NCI-H82 treated with DMSO at 0.1 percent for 48 hours (cell line): Measurements from ENCODE around the gene CENPW.

Source experiments
- DNase-seq: peaks from one replicate; lab custom pipeline; 2025; ENCODE audit not compliant: unreplicated experiment; lab: John Stamatoyannopoulos, UW

CENPW gene

DNA sequence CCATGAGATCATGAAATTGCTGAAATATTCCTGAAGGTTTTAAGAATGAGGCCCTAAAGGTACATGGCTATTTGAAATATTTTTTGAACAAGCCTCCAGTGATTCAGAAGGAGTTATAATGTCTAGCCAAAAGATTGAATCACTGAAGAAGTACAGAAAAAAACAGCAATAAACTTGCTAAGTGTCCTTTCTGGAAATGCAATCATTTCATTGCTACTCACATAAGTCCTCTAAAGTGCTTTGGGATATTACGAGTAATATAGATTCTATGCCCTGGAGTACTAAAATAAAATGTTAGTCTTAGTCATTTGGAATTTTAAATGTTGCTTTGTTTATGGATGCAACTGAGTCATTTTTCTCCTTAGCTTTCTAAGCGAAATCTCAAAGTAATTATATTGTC is 32.7 kb downstream of the CENPW start:
- no peak for DNase-seq

DNA sequence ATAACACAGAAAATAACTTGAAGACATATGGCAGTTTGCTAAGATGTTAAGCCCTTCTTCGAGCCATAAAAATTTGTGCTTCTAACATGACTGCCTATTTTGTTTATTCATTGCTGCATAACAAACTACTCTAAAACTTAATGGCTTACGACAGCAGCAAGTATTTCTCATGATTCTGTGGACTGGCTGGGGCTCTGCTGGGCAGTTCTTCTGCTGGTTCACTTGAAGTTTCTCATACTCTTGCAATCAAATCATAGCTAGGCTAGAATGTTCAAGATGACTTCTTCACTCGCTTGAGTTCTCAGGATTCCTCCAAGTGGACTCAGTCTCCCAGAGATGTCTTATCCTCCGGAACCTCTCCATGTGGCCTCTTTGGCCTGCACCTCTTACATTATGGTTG is 33.4 kb downstream of the CENPW start:
- DNase-seq = no peak

DNA sequence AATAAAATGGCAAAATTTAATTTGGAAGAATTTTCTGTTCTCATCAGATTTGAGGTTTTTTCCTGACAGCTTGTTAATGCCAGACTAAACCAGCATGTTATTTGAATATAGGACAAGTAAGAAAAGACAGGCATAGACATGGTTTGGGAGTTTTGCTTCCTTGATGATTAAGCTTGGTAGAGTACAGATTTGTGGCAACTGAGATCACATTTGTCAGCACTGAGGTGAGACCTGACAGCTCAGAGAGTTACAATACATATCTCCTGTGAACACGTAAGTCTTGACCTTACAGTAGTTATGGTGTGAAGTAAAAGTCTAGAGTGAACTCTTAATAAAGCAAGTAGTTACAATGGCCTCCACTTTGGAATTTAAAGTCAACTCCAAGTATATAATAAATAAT is 34.5 kb downstream of the CENPW start:
- DNase-seq = no peak

DNA sequence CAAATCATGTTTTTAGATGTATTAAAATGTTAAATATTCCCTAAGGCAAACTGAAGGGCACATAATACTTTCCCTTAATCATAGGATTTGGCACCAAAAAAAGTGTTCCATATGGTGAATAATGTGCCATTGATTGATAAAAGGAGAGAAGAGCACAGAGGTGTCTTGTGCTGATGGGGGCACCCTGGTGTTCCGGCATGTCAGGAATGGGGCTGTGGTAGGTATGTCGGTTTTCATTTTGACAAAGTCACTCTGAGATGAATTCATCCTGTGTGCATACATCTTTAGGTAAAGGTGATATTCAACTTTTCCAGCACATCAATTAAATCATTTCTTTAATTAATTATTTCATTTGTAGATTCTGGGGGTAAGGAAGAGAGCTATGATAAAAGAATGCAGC is 36.8 kb downstream of the CENPW start:
- DNase-seq = no peak

DNA sequence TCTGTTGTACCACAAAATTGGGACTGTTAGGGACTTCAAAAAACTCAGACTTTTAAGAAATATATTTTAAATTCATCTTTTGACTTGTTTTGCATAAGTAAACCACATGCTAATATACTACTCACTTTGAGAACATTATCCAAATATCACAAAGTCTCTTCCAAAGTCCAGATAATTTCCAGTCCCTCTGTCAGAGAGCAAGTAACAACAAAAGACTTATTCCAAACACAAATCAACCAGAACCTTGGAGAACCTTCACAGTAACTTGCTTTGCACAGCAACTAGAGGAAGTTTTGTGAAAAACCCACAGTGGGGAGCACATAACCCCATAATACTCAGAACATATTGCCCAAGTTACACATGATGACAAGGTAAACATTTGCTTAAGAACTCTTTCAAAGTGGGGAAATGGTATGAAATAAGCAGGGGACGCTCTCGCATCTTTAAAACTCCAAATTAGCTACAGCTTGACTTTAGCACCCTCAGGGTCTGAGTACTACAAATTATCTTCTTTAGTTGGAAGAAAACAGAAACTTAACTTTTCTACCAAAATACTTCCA is 37.8 kb downstream of the CENPW start:
- no peak for DNase-seq

DNA sequence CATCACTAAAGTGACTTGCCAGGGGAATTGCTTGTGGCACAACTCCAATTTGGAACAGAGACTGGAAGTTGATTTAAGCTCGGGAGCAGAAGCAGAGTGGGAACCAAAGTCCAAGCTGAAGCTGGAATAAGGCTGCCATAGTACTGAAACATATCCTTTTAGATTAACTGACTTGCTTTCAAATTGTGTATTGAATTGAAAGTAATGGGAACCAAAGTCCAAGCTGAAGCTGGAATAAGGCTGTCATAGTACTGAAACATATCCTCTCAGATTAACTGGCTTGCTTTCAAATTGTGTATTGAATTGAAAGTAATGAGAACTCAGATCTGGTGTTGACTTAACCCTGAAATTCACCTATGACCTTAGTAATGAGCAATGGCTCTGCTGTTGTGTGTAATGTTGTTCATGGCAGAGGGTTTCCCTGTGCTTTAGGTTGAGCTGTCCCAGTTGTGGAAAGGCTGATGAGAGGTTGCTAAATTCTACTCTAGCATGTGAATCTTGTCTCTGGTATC is 40.2 kb downstream of the CENPW start:
- no peak for DNase-seq

DNA sequence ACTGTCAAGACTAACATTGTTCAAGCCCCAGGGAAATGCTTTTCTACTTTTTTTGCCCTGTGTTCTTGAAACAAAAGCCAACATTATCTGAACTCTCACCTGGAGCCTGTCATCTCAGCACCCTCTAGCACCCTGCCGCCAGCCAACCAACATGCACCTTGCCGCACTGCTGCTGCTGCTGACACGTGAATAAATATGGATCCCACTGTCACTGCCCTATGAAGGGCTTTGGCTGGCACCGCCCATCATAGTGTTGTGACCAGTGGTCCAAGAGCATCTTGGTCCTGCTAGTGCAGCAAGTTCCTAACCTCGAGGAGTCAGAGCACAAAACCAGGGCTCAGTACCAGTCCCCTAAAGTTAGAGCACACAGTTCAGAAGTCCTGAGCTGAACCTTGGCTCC is 41.6 kb downstream of the CENPW start:
- DNase-seq = no peak

DNA sequence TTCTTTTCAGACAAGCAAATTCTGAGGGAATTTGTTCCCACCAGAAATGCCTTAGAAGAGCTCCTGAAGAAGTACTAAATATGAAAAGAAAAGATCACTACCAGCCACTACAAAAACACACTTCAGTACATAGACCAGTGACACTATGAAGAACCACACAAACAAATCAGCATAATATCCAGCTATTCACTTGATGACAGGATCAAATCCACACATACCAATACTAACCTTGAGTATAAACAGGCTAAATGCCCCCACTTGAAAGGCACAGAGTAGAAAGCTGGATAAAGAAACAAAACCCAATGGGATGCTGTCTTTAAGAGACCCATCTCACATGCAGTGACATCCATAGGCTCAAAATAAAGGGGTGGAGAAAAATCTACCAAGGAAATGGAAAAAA is 43.3 kb downstream of the CENPW start:
- no peak for DNase-seq

DNA sequence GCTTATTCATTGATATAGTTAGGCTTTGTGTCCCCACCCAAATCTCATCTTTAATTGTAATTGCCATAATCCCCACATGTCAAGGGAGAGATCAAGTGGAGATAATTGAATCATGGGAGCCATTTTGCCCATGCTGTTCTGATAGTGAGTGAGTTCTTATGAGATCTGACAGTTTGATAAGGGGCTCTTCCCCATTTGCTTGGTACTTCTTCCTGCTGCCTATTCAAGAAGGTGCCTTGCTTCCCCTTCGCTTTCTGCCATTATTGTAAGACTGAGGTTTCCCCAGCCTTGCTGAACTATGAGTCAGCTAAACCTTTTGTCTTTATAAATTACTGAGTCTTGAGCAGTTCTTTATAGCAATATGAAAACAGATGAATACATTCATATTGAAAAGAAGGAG is 45.6 kb downstream of the CENPW start:
- no peak for DNase-seq

DNA sequence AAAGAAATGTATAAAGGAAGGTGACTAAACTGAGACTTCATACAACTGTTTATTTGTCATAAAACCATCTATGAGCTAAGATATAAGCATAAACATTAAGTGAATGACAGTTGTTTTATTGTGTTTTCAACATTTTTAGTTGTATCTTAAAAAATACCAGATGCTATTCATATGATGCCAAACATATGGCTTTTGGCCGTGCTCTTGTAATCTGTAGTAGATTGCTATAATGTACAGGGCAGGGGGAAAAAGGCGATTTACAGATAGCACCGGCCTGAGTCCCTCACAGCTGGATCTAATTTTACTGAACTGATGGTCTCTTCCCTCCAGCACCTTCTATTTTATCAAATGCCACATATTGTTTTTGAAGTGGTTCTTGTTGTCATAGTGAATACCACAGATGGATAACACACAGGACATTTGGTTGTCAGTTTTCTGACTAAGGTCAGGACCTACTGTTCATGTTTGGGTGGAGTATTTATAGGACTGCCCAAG is 48.2 kb downstream of the CENPW start:
- no peak for DNase-seq

DNA sequence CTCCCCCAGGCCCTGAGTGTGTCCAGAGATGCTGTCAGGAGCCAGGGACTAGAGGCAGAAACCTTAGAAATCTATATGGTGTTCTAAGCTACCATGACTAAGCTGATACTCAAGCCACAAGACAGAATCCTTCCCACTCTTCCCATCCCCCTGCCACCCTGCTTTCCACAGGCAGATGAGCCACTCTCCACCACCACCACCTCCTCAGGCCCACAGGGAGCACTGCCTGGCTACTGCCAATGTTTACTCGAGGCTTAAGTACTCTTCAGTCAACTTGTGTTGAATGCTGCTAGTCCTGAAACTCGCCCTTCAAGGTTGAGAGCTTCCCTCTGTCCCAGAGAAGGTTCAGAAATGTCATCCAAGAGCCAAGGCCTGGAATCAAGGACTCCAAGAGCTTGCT is 56.2 kb downstream of the CENPW start:
- DNase-seq = no peak
